HEK293 (cell line): ENCODE results near the gene MACROD1.

Source experiments
- FEZF1 ChIP-seq: fragments of 450-650 bp; formaldehyde crosslinking; IDR thresholded peaks from 2 replicates; pipeline ENCODE4 v1.5.1; 2016; ENCODE audit warnings: missing biosample characterization, missing genetic modification characterization
- GLI4 ChIP-seq: fragments of 450-650 bp; formaldehyde crosslinking; IDR thresholded peaks from 2 replicates; pipeline ENCODE4 v1.5.1; 2016; ENCODE audit warnings: missing biosample characterization, missing genetic modification characterization
- KLF16 ChIP-seq: fragments of 450-650 bp; formaldehyde crosslinking; IDR thresholded peaks from 2 replicates; pipeline ENCODE4 v1.5.1; 2017; ENCODE audit warnings: missing biosample characterization, missing genetic modification characterization
- OVOL3 ChIP-seq: fragments of 450-650 bp; formaldehyde crosslinking; IDR thresholded peaks from 2 replicates; pipeline ENCODE4 v1.5.1; 2016; ENCODE audit warnings: missing biosample characterization, missing genetic modification characterization
- SCRT2 ChIP-seq: fragments of 450-650 bp; formaldehyde crosslinking; IDR thresholded peaks from 2 replicates; pipeline ENCODE4 v1.5.1; 2016; ENCODE audit warnings: missing biosample characterization, missing genetic modification characterization
- SP7 ChIP-seq: fragments of 450-650 bp; formaldehyde crosslinking; IDR thresholded peaks from 2 replicates; pipeline ENCODE4 v1.5.1; 2016; ENCODE audit warnings: missing biosample characterization, missing genetic modification characterization
- YY2 ChIP-seq: fragments of 450-650 bp; formaldehyde crosslinking; IDR thresholded peaks from 2 replicates; pipeline ENCODE4 v1.5.1; 2016; ENCODE audit warnings: missing biosample characterization, missing genetic modification characterization
- ZBTB10 ChIP-seq: fragments of 450-650 bp; formaldehyde crosslinking; IDR thresholded peaks from 2 replicates; pipeline ENCODE4 v1.5.1; 2016; ENCODE audit warnings: missing biosample characterization, missing genetic modification characterization
- ZBTB17 ChIP-seq: fragments of 450-650 bp; formaldehyde crosslinking; IDR thresholded peaks from 2 replicates; pipeline ENCODE4 v1.5.1; 2016; ENCODE audit warnings: missing biosample characterization, missing genetic modification characterization
- ZEB2 ChIP-seq: fragments of 450-650 bp; formaldehyde crosslinking; IDR thresholded peaks from 2 replicates; pipeline ENCODE4 v1.5.1; 2016; ENCODE audit warnings: missing biosample characterization, missing genetic modification characterization
- ZFP41 ChIP-seq: fragments of 450-650 bp; formaldehyde crosslinking; IDR thresholded peaks from 2 replicates; pipeline ENCODE4 v1.5.1; 2016; ENCODE audit warnings: missing biosample characterization, missing genetic modification characterization, borderline replicate concordance
- ZNF132 ChIP-seq: fragments of 450-650 bp; formaldehyde crosslinking; IDR thresholded peaks from 2 replicates; pipeline ENCODE4 v1.5.1; 2017; ENCODE audit warnings: missing biosample characterization, missing genetic modification characterization, borderline replicate concordance
- ZNF148 ChIP-seq: fragments of 450-650 bp; formaldehyde crosslinking; IDR thresholded peaks from 2 replicates; pipeline ENCODE4 v1.5.0; 2017; ENCODE audit warnings: missing biosample characterization, missing genetic modification characterization, borderline replicate concordance
- ZNF175 ChIP-seq: fragments of 450-650 bp; formaldehyde crosslinking; IDR thresholded peaks from 2 replicates; pipeline ENCODE4 v1.5.1; 2016; ENCODE audit warnings: missing biosample characterization, missing genetic modification characterization
- ZNF19 ChIP-seq: fragments of 450-650 bp; formaldehyde crosslinking; IDR thresholded peaks from 2 replicates; pipeline ENCODE4; 2016; ENCODE audit warnings: missing biosample characterization, missing genetic modification characterization, low read depth
- ZNF223 ChIP-seq: fragments of 450-650 bp; formaldehyde crosslinking; IDR thresholded peaks from 2 replicates; pipeline ENCODE4 v1.5.1; 2016; ENCODE audit warnings: missing biosample characterization, missing genetic modification characterization
- ZNF266 ChIP-seq: fragments of 450-650 bp; formaldehyde crosslinking; IDR thresholded peaks from 2 replicates; pipeline ENCODE4 v1.5.1; 2016; ENCODE audit warnings: missing biosample characterization, missing genetic modification characterization, low read depth
- ZNF280D ChIP-seq: fragments of 450-650 bp; formaldehyde crosslinking; IDR thresholded peaks from 2 replicates; pipeline ENCODE4 v1.5.1; 2016; ENCODE audit warnings: missing biosample characterization, missing genetic modification characterization
- ZNF292 ChIP-seq: fragments of 450-650 bp; formaldehyde crosslinking; IDR thresholded peaks from 2 replicates; pipeline ENCODE4 v1.5.1; 2016; ENCODE audit warnings: low read depth, missing biosample characterization, missing genetic modification characterization, borderline replicate concordance
- ZNF311 ChIP-seq: fragments of 450-650 bp; formaldehyde crosslinking; IDR thresholded peaks from 2 replicates; pipeline ENCODE4 v1.5.1; 2017; ENCODE audit warnings: missing biosample characterization, missing genetic modification characterization, borderline replicate concordance
- ZNF366 ChIP-seq: fragments of 450-650 bp; formaldehyde crosslinking; conservative IDR thresholded peaks from 2 replicates; pipeline ENCODE4 v1.5.1; 2016; ENCODE audit warnings: missing biosample characterization, missing genetic modification characterization
- ZNF391 ChIP-seq: fragments of 450-650 bp; formaldehyde crosslinking; IDR thresholded peaks from 2 replicates; pipeline ENCODE4 v1.5.1; 2016; ENCODE audit warnings: low read depth, missing biosample characterization, missing genetic modification characterization, borderline replicate concordance
- ZNF48 ChIP-seq: fragments of 450-650 bp; formaldehyde crosslinking; IDR thresholded peaks from 2 replicates; pipeline ENCODE4 v1.5.1; 2016; ENCODE audit warnings: missing biosample characterization, missing genetic modification characterization
- ZNF530 ChIP-seq: fragments of 450-650 bp; formaldehyde crosslinking; IDR thresholded peaks from 2 replicates; pipeline ENCODE4 v1.5.1; 2016; ENCODE audit warnings: low read depth, missing biosample characterization, missing genetic modification characterization
- ZNF544 ChIP-seq: fragments of 450-650 bp; formaldehyde crosslinking; IDR thresholded peaks from 2 replicates; pipeline ENCODE4 v1.5.0; 2017; ENCODE audit warnings: missing biosample characterization, missing genetic modification characterization
- ZNF549 ChIP-seq: fragments of 450-650 bp; IDR thresholded peaks from 2 replicates; pipeline ENCODE4 v1.5.1; 2018; ENCODE audit warnings: missing biosample characterization, missing genetic modification characterization, mild to moderate bottlenecking, inconsistent platforms, moderate library complexity
- ZNF560 ChIP-seq: fragments of 450-650 bp; formaldehyde crosslinking; IDR thresholded peaks from 2 replicates; pipeline ENCODE4 v1.5.1; 2017; ENCODE audit warnings: missing biosample characterization, missing genetic modification characterization, borderline replicate concordance
- ZNF561 ChIP-seq: fragments of 450-650 bp; IDR thresholded peaks from 2 replicates; pipeline ENCODE4 v1.5.1; 2018; ENCODE audit warnings: missing biosample characterization, missing genetic modification characterization, borderline replicate concordance
- ZNF580 ChIP-seq: fragments of 450-650 bp; formaldehyde crosslinking; IDR thresholded peaks from 2 replicates; pipeline ENCODE4 v1.5.1; 2016; ENCODE audit warnings: missing biosample characterization, missing genetic modification characterization
- ZNF596 ChIP-seq: fragments of 450-650 bp; IDR thresholded peaks from 2 replicates; pipeline ENCODE4 v1.5.0; 2018; ENCODE audit warnings: missing biosample characterization, mild to moderate bottlenecking, missing genetic modification characterization, moderate library complexity
- ZNF621 ChIP-seq: fragments of 450-650 bp; formaldehyde crosslinking; IDR thresholded peaks from 2 replicates; pipeline ENCODE4 v1.5.1; 2017; ENCODE audit warnings: missing biosample characterization, missing genetic modification characterization
- ZNF664 ChIP-seq: fragments of 450-650 bp; formaldehyde crosslinking; IDR thresholded peaks from 2 replicates; pipeline ENCODE4 v1.5.1; 2016; ENCODE audit warnings: missing biosample characterization, missing genetic modification characterization
- ZSCAN30 ChIP-seq: fragments of 450-650 bp; IDR thresholded peaks from 2 replicates; pipeline ENCODE4 v1.5.1; 2018; ENCODE audit warnings: missing biosample characterization, mild to moderate bottlenecking, missing genetic modification characterization, moderate library complexity

The MACROD1 gene

GRCh38 chr11:64185693-64186491 is 20.0 kb upstream of the MACROD1 start, which contains the start of gene STIP1 (continued):
- TF ChIP-seq ZNF561 (no peak), KLF16 (tag by site-specific recombination) (no peak), SCRT2 (tag by site-specific recombination) (no peak), ZNF280D (tag by site-specific recombination) (no peak), ZNF580 (0 out of 2 replicates have a peak, but pooled peaks have one; percentile 43), ZNF544 (no peak), ZNF132 (tag by site-specific recombination) (no peak), ZNF664 (tag by site-specific recombination) (no peak), ZNF311 (tag by site-specific recombination) (no peak), ZNF596 (tag by site-specific recombination) (no peak), ZSCAN30 (tag by site-specific recombination) (no peak), ZNF621 (no peak), ZNF366 (tag by site-specific recombination) (peak; percentile 62), YY2 (tag by site-specific recombination) (no peak), ZFP41 (no peak), OVOL3 (tag by site-specific recombination) (no peak), GLI4 (no peak), ZNF549 (tag by site-specific recombination) (no peak), ZNF175 (tag by site-specific recombination) (no peak), ZNF48 (no peak), ZNF560 (tag by site-specific recombination) (no peak), ZNF530 (tag by site-specific recombination) (no peak), SP7 (tag by site-specific recombination) (0 out of 2 replicates have a peak, but pooled peaks have one; percentile 2), ZBTB10 (tag by site-specific recombination) (no peak), ZNF19 (no peak), ZNF266 (tag by site-specific recombination) (no peak), ZNF223 (no peak), ZNF148 (no peak), ZBTB17 (tag by site-specific recombination) (peak; percentile 3; the same call in 1 of the 2 replicates), ZNF292 (tag by site-specific recombination) (no peak), ZNF391 (tag by site-specific recombination) (no peak), FEZF1 (tag by site-specific recombination) (no peak), ZEB2 (tag by site-specific recombination) (no peak)
